Erythroblast (primary cell): Measurements from ENCODE around the gene GPC3.

Experiments used
- DNase-seq, 2 experiments: peaks; one replicate each; lab custom pipeline; 2025; lab: John Stamatoyannopoulos, UW
- GATA1 ChIP-seq: IDR thresholded peaks from 2 replicates; pipeline ENCODE4 v1.6.1; 2011; ENCODE audit warnings: low read depth, mild to moderate bottlenecking, control low read depth, low read length, moderate library complexity
- POLR2A ChIP-seq: IDR thresholded peaks from 2 replicates; pipeline ENCODE4 v1.6.1; 2011; ENCODE audit warnings: mild to moderate bottlenecking, low read length

GPC3 gene

DNA sequence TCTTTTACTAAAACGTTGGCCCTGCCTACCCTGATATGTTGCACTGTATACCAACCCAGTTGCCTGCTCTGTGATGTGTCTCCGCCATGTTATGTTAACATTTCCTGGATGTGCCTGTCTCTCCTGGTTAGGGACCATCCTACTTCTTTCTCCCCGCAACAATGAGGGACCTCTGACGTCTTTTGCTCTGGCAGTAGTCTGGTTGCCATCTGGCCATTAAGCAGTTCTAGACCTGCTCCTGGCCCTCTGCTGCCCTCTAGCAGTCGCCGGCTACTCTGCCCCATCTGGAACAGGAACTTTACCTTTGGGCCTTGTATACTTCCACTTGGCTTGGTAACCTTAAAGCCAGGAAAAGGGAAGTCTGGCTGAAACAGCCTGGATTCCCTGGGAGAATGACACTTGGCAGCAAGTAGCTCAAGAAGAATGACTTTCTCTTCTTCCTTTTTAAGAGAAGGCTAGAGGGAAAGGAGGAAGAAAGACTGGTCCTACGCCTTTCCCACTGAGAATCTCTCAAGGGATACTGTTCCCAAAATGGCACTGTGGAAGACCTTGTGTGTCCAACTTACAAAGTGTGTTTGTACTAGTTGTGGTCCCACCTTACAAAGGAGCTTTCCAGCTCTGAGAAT lies 63.5 kb downstream of the GPC3 start:
- TF ChIP-seq GATA1 (no peak), POLR2A (no peak)
- DNase-seq: peak; percentile 1 to 19

- TF ChIP-seq POLR2A (no peak), GATA1 (no peak)
- no peak for DNase-seq
Observed at GRCh38 chrX:133921086-133921485, 64.3 kb downstream of the GPC3 start.

DNA sequence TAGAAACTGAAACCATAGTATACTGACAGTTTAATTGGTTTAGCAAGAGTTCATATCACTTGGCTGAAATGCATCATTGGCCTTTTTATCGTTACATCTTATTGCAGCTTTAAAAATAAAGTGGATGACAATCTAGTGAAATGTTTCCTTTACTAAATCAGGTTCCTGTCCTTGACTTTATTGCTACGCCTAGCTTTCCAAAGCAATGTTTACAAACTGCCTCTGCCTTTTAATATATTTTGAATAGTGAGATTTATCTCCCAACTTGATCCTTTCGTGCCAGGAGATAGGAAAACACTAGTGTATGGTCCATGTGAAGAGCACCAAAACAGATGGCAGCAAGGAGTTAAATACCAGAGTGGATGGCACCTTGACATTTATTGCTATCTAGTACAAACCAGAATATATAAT lies 67.0 kb downstream of the GPC3 start:
- no peak for DNase-seq
- TF ChIP-seq POLR2A: no peak
- no peak for TF ChIP-seq GATA1

GRCh38 chrX:133916984-133917722 lies 68.2 kb downstream of the GPC3 start:
- TF ChIP-seq POLR2A (no peak), GATA1 (no peak)
- no peak for DNase-seq

DNA sequence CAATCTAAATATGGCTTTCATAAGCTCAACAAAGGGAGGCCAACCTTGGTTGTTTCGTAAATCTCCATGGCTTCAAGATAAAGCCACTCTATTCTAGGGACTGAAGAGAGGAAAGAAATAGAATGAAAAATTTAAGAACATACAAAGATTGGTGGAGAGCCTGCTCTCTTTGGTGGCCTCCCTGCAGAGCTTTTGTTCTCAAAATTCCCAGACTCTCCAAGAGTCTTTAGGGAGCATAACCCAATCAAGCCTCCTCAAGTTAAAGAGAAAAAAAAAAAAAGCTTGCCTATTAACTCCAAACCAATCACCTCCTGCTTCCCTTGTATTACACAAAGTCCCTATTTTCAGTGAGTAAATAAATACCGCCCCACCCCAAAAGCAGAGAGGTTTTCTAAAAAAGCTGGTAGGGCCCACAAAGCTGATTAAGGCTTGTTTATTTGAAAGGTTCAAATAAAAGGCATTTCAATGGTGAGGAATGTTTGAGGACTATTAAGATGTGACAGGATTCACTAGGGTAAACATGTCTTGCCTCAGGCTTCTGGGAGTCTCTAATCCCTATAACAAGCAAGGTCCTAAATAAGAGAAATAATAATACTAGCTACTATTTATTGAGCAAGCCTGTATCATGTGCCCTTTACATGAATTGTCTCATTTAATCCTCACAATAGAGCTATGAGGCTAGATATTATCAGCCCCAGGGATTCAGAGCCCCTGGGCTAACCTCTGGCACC lies 71.6 kb downstream of the GPC3 start:
- TF ChIP-seq GATA1 (no peak), POLR2A (no peak)
- DNase-seq: no peak

DNA sequence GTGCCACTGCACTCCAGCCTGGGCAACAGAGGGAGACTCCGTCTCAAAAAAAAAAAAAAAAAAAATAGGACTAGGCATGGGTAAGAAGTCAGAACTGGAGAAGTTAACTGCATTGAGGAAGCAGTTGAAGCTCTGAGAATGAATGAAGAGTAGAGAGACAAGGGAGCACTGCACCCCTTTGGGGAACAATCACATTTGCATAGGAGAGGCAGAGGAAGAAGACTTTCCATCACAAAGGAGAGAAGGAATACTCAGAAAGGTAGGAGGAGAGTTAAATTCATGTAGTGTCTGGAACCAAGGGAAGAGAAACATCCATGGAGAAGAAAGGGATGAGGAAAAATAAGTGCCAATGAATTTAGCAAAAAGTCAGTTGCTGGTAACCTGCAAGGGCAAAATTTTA lies 72.4 kb downstream of the GPC3 start:
- no peak for DNase-seq
- TF ChIP-seq POLR2A (no peak), GATA1 (no peak)

DNA sequence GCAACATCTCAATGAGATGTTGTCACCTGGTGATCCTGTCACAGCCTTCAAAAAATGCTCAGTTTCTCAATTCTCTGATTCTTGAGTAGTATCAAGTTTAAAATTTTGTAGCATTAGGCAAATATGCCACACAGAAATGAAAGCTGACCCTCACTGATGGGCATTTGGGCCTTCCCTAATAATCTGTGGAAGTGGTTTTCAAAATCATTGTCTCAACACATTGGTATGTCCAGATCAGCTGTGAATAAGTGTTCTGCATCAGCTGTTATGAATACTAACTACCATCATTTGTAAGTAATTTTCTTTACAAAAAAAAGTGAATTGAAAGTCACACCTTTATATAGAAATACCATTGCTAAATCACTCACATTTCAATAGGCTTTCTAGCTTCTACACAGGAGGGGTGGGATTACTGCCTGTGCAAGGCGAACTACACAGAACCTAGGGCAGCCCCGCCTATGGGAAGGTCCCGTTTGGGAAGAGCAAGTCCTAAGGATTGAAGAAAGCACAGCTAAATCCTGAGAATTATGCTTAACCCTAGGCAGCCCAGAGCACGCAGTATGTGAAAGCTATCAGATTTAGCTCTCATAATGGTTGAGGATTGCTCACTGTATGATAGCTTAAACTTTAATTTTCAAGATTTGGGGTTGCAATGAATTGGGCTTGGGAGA lies 73.4 kb downstream of the GPC3 start:
- TF ChIP-seq POLR2A: no peak
- TF ChIP-seq GATA1: no peak
- DNase-seq: no peak

DNA sequence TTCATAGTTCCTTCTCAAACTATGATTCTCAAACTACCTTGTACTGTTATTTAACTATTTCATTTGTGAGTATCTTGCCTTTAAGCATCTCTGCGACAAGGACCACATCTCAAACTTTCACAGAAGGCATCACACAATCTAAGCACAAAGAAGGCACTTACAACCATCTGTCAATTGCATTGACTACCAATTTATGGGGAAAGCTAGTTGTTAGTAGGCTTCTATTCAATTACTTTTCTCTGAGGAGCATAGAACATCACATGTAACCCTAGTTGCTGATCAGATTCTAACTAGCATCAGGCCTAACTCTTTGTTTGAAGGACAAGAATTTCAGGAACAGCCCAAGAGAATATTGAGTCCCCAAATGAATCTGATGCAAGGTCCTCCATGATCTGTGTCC lies 74.9 kb downstream of the GPC3 start:
- TF ChIP-seq GATA1 (no peak), POLR2A (no peak)
- DNase-seq: no peak

DNA sequence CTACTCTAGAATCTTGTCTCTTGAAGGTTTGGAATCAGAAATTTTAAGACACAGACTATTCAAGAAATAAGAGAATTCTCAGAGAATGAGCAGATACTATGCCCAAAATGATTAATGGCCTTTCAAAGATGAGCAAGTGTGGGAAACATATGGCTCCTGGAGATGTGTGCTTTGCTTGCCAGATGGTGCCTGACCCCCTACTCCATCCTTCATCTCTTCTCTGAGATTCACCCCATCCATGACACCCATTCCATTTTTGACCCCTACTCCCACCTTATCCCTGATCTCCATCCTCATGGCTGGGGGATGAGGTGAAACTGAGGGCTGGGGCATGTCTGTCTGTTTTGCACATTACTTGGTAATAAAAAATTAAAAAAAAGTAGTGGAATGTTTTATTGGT lies 75.5 kb downstream of the GPC3 start:
- no peak for TF ChIP-seq GATA1
- no peak for TF ChIP-seq POLR2A
- no peak for DNase-seq

DNA sequence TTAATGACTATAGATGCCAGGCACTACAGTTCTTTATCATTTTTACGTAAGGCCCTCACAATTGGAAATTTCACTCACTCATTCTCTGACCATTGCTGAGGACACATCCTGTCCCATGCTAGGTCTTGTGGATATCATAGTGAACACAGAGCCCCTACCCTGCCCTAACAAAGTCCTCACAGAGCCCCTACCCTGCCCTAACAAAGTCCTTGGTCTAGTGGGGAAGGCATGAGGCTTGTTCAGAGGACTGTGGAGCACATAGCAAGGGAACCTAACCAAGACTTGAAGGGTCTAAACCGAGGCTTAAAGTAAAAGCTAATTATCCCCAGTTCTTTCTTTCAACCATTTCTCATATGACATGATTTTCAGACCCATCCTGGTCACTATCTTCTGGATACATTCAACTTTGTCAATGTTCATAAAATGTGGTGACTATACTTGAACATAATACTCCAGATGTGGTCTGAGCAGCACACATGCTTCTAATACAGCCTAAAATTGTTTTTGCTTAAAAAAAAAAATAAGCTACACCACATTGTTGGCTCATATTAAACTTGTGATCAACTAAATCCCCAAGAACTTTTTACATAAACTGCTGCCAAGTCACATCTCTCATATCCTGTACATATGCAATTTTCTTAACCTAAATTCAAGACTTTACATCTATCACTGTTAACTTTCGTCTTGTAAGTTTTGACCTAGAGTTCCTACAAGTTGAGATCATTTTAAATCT lies 77.0 kb downstream of the GPC3 start:
- TF ChIP-seq POLR2A (no peak), GATA1 (no peak)
- DNase-seq: no peak

DNA sequence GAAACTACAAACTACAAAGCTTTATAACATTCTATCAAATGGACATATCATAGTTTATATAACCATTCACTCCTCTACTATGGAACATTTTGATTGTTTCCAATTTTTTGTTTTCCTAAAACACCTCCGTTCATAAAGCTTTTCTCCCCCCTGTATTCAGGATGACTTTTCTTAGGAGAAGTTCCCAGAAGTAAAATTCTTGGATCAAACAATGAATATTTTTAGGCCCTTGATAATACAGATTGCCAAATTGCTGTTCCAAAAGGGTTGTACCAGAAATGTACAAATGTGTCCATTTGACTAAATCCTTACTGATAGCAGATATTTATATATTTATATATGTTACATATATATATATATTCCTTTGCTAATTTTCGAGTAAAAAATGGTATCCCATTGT lies 77.8 kb downstream of the GPC3 start:
- no peak for TF ChIP-seq POLR2A
- TF ChIP-seq GATA1: no peak
- DNase-seq: no peak

GRCh38 chrX:133905305-133905704 lies 80.1 kb downstream of the GPC3 start:
- DNase-seq: no peak
- TF ChIP-seq GATA1: no peak
- no peak for TF ChIP-seq POLR2A

DNA sequence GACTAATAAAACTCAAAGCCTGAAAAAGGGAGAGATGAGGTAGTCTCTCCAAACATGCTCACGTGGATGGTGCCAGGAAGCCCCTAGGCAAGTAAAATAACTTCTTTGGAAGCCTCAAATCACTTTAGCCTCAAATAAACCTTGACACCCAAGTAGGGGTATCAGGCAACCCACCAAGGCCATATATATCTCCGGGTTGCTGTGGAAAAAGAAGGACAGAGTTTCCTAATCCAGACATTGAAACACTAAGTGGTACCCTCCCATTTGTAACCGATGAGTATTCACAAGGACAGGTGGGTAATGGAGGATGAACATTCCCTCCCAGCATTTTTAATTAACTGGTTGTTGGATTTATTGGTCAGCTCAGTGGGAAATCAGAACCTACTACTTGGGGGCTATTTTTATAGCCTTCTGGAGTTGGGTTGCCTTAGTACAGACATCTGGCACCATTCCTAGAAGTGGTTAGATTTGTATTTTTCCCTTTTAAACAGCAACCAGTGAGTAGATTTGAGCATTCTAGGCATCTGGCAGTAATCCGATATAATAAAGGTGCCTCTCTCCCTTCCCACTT lies 87.7 kb downstream of the GPC3 start:
- no peak for DNase-seq
- TF ChIP-seq GATA1: no peak
- TF ChIP-seq POLR2A: no peak
